ENCODE results near the gene CBLN3.
"Not testable (repeated sequence)": the region's sequence is repeated elsewhere in the genome, so short reads cannot be mapped to it uniquely, and the experiment has no call there.

Gene CBLN3

DNA sequence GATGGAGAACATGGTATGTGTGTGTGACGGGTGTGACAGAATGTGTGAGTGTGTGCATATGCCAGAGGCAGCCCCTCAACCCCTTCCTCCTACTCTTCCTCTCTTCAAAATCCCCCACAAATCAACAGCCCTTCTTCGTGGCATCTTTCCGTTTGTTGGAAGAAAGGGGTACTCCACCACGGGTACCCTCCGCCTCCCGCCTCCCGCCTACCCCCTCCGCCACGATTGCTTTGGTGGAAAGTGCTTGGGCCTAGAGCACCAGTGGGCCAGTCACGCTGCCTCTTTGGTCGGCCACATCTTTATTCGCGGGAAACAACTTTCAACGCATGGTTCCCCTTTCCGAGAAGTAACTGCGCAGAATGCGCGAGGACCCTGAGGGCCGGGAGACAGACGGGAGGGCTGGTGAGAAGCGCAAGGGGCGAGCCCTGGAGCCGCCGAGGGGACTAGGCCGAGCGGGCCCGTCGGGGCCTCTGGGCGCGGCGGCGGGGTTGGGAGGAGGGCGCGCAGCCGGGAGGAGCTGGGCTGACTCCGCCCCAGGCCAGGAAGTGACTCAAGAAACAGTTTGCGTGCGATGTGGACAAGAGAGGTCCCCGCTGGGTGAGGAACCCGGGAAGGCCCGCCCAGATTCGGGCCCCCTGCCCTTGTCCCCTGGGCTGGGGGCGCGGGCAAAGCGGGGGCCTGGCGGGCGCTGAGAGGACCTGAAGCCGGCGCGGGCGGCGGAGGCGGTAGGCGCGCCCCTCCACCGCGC is at the start of gene CBLN3, which contains the start of gene KHNYN:
CBLN3 (minus strand) TSS at position 274 of the 748 bp plus-strand sequence. CDS start 614 bp downstream, outside the sequence.
KHNYN (plus strand) TSS at position 560 of the 748 bp plus-strand sequence. CDS start 777 bp downstream, outside the sequence.
- peak; percentile 97 for DNase-seq (ENCODE audit: low read depth, low spot score)

- no peak for DNase-seq (ENCODE audit: low read depth, low spot score)
Observed at GRCh38 chr14:24475261-24475660, 45.8 kb upstream of the CBLN3 start.

GRCh38 chr14:24473211-24473610 is 43.7 kb upstream of the CBLN3 start:
- no peak for DNase-seq (ENCODE audit: low read depth, low spot score)

DNA sequence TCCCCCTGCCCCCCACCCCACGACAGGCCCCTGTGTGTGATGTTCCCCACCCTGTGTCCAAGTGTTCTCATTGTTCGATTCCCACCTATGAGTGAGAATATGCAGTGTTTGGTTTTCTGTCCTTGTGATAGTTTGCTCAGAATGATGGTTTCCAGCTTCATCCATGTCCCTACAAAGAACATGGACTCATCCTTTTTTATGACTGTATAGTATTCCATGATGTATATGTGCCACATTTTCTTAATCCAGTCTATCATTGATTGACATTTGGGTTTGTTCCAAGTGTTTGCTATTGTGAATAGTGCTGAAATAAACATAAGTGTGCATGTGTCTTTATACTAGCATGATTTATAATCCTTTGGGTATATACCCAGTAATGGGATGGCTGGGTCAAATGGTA is 41.0 kb upstream of the CBLN3 start:
- DNase-seq (ENCODE audit: low read depth, low spot score) = not testable (repeated sequence)

DNA sequence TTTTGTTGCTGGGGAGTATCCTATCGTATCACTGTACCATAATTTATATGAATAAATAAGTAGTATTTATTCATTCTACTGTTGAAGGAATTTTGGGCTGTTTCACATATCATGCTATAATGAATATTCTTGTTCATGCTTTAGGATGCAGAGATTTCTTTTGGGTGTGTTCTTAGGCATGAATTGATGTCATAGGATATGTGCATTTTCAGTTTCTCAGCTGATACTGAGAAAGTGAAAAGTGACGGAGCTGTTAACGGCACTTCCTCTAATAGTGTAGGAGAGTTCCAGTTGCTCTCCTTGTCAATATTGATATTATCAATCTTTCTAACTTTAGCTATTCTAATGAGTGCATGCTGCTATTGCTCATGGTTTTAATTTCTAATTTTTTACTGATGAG is 36.3 kb upstream of the CBLN3 start:
- no peak for DNase-seq (ENCODE audit: low read depth, low spot score)

GRCh38 chr14:24465368-24465767 is 35.9 kb upstream of the CBLN3 start:
- no peak for DNase-seq (ENCODE audit: low read depth, low spot score)

- DNase-seq (ENCODE audit: low read depth, low spot score) = no peak
Observed at GRCh38 chr14:24463884-24464785, 34.7 kb upstream of the CBLN3 start.

DNA sequence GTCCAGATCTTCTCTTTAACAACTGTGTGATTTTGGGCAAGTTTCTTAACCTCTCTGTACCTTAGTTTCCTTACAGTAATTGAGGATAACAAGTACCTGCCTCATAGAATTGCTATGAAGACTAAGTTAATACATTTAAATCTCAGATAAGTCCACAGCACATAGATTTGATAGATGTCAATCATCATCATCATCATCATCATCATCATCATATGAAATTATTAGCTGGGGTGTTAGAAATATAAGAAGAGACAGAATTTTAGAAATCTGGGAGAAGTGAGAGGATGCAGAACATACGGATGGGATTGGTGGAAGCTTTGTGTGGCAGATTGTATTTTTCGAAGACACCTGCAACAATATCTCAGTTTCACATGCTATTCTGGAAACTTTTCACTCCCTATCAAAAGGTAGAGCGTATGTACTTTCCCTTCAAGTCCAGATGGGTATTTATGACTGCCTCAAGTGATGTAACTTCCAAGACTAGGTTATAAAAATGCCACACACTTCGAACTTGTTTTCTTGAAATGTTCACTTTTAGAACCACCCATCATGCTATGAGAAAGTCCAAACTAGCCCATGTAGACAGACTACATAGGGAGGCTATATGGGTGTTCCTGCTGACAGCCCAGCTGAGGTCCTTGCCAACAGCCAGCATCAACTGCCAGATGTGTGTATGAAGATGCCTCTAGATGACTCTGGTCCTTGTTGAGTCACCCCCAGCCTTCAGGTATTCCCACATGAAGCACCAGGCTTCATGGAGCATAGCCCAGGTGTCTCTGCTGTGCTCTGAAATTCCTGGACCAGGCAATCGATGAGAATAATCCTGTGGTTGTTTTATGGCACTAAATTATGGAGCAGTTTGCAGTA is 33.8 kb upstream of the CBLN3 start:
- no peak for DNase-seq (ENCODE audit: low read depth, low spot score)

DNA sequence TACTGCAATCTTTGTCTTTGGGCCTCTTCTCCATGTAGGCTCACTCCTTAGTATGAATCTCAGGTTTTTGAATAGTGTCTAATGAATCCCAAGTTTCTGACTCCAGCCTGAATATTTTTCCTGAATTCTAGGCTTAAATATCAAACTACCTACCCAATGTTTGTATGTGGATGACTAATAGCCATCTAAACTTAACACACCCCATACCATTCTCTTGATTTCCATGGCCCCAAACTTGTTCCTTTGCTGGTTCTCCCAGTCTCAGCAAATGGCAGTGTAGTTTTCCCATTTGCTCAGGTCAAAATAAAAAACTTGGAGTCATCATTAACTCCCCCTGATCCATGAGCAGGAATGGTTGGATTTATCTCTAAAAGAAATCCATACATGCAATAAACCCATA is 31.9 kb upstream of the CBLN3 start:
- no peak for DNase-seq (ENCODE audit: low read depth, low spot score)

DNA sequence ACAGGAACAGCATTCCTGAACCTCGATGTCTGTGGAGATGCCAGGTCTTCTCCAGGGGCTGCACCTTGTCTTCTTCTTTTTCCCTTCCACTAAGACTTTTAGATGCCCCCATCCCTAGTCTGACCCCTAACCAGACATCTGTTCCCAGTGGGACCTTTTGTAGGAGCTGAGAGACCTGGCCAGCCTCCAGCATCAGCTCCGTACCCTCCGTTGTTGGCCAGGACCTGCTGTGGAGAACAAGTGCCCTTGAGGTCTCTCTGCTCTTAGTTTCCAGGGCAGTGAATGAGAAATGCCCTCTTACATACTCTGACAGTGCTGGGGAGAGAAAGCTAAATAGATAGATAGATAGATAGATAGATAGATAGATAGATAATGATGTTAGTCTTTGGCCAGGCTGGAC is 29.9 kb upstream of the CBLN3 start:
- no peak for DNase-seq (ENCODE audit: low read depth, low spot score)

DNA sequence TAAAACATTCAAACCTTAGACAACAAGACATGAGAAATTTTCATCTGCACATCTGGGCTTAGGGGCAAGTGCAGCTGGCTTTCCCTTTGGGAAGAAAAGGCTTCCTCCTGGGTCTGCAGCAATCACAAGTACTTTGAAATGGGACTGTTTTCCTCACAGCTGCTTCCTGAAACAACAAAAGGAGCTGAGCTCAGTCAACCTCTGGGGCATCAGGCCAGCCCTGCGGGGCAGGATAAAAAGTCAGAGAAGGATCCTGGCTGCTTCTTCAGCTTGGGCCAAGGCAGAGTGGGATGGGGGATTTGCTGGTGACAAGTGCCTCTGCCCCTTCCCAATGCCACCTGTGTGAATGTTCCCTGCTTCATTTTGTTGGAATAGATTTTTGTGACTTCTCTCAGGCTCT is 29.3 kb upstream of the CBLN3 start:
- no peak for DNase-seq (ENCODE audit: low read depth, low spot score)

DNA sequence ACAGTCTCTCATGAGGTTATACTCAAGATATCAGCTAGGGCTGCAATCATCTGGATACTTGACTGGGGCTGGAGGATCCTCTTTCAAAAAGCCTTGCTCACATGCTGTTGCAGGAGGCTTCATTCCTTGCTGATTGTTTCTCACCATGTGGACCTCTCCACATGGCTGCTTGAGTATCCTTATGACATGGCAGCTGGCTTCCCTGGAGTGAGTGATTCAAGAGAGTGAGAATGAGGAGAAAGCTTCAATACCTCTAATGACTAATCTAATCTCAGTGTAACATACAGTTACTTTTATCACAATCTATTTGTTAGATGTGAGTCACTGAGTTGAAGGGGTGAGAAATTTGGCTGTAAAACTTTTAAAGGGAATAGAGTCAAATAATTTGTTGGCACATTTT is 27.5 kb upstream of the CBLN3 start:
- no peak for DNase-seq (ENCODE audit: low read depth, low spot score)

- not testable (repeated sequence) for DNase-seq (ENCODE audit: low read depth, low spot score)
Observed at GRCh38 chr14:24450828-24451227, 21.4 kb upstream of the CBLN3 start.

- no peak for DNase-seq (ENCODE audit: low read depth, low spot score)
Observed at GRCh38 chr14:24443053-24443665, 13.7 kb upstream of the CBLN3 start.

GRCh38 chr14:24442240-24443052 is 13.0 kb upstream of the CBLN3 start, which contains the start of gene SDR39U1:
Gene SDR39U1, minus strand, starts transcription at chr14:24442776. Its CDS starts 7 bp downstream, at chr14:24442769.
- peak; percentile 99 for DNase-seq (ENCODE audit: low read depth, low spot score)

GRCh38 chr14:24441904-24442239 is 12.4 kb upstream of the CBLN3 start:
- DNase-seq (ENCODE audit: low read depth, low spot score) = no peak

DNA sequence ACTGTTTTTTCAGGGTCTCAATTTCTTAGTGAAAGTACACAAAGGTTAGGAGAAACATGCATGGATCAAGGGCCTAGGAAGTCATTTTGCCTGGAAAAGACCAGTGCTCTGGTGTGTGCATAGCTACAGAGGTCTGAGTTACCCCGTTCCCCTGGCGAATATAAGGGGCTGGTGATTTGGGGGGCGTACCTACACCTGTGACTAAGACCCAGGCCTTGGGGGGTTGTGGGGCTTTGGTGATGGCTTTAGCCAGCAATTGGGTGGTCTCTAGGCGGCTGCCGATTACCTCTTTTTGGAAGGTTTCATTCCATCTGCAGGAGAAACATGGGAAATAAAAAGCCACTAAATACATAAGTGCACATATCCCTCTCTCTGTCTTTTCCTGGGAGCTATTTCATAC is 12.0 kb upstream of the CBLN3 start:
- DNase-seq (ENCODE audit: low read depth, low spot score) = no peak

DNA sequence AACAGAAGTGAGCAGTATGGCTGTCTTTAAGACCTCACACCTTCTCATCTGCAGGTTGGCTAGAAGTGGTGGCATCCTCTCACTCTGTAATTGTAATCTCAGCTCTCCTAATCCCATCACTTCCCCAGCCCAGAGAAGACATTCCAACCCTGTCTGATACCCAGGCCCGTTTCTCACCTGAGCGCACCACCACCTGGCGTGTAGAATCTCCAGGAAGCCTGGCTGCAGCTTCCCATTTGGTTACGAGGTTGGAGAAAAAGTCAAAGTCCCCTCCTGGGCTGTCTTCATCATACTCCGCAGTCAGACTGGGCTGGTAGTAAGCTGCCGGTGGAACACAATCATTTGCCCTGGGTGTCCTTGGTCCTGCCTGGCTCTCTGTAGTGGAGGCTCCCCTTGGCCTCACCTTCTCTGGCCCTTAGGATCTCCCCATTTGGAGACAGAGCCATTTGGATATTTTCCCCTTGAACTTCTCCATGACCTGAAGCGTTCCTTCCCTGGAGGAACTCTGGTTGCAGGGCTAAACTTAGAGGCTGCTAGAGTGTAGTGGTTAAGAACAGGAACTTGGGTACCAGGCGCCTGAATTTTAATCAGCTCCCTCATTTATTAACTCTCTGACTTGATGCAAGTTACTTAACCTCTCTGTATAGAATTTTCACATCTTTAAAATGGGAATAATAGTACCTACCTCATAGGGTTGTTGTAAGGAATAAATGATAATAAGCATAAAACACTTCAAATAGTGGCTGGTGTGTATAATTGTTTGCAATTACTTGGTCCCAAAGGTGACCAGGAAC is 11.3 kb upstream of the CBLN3 start:
- DNase-seq (ENCODE audit: low read depth, low spot score) = no peak

GRCh38 chr14:24439830-24440605 is 10.6 kb upstream of the CBLN3 start:
- no peak for DNase-seq (ENCODE audit: low read depth, low spot score)
